SH-SY5Y (cell line): ENCODE results near the gene PRF1.

Experiments
- GATA2 ChIP-seq: IDR thresholded peaks from 2 replicates; pipeline ENCODE4 v1.6.1; 2011; ENCODE audit warnings: mild to moderate bottlenecking, low read depth, low read length
- GATA3 ChIP-seq: IDR thresholded peaks from 2 replicates; pipeline ENCODE4 v1.6.1; 2011; ENCODE audit warnings: low read depth, mild to moderate bottlenecking, low read length, moderate library complexity

PRF1 gene

GRCh38 chr10:70551466-70551865 lies 51.1 kb downstream of the PRF1 start:
- no peak for TF ChIP-seq GATA2

- TF ChIP-seq GATA3 (no peak), GATA2 (no peak)
Observed at GRCh38 chr10:70550459-70550858, 52.1 kb downstream of the PRF1 start.

GRCh38 chr10:70549962-70550458 lies 52.5 kb downstream of the PRF1 start:
- TF ChIP-seq GATA2 (no peak), GATA3 (no peak)

- TF ChIP-seq GATA3 (no peak), GATA2 (no peak)
Observed at GRCh38 chr10:70549351-70549961, 53.1 kb downstream of the PRF1 start.
